WTC11 (cell line): ENCODE measurements around the gene FAM200A. TPM values are rescaled to one million over a fixed set of nuclear protein-coding genes. Genes with fewer than 3 reads are reported as not detected.

ENCODE experiments used
- ATAC-seq: fragments of 200-7000 bp; cut with Tn5 transposase; 2 replicates; pipeline ENCODE4 v1.10.0; 2021; ENCODE audit warnings: mild to moderate bottlenecking, moderate library complexity
- CTCF ChIA-PET: fragments of 300-600 bp; sonication (Branson Sonifier 250); formaldehyde crosslinking; loops from one replicate; lab custom pipeline; 2021; ENCODE audit warnings: antibody characterized with exemption; lab: Charles Lee
- POLR2A ChIA-PET: fragments of 350-600 bp; sonication (Branson Sonifier 250); formaldehyde crosslinking; loops from one replicate; lab custom pipeline; 2021; ENCODE audit warnings: antibody characterized with exemption; lab: Charles Lee
- DNase-seq: peaks from one replicate; pipeline ENCODE4 v3.0.0; 2021; ENCODE audit warnings: low spot score
- H3K27ac Mint-ChIP-seq: 2 replicates; pipeline ENCODE4 v1.8.0; 2021; ENCODE audit warnings: mixed read lengths
- H3K27me3 Mint-ChIP-seq: 2 replicates; pipeline ENCODE4 v1.8.0; 2021; ENCODE audit warnings: low read depth, mild to moderate bottlenecking, moderate library complexity, mixed read lengths
- H3K36me3 Mint-ChIP-seq: 2 replicates; pipeline ENCODE4 v1.8.0; 2021; ENCODE audit warnings: mixed read lengths
- H3K4me1 Mint-ChIP-seq: 2 replicates; pipeline ENCODE4 v1.8.0; 2022; ENCODE audit warnings: mixed read lengths
- H3K4me3 Mint-ChIP-seq: 2 replicates; pipeline ENCODE4 v1.8.0; 2021; ENCODE audit warnings: mild to moderate bottlenecking, moderate library complexity, mixed read lengths
- H3K9me3 Mint-ChIP-seq: 2 replicates; pipeline ENCODE4 v1.8.0; 2021; ENCODE audit warnings: mixed read lengths
- ARID4B ChIP-seq: sonication (generic); formaldehyde crosslinking; IDR thresholded peaks from 2 replicates; pipeline ENCODE4 v1.8.0; 2023; ENCODE audit warnings: missing genetic modification reagents, mild to moderate bottlenecking, borderline replicate concordance
- EMX1 ChIP-seq: fragments of 250-450 bp; sonication (Bioruptor Pico); IDR thresholded peaks from 2 replicates; pipeline ENCODE4 v1.8.0; 2021; ENCODE audit warnings: mild to moderate bottlenecking
- FOXJ3 ChIP-seq: sonication (generic); formaldehyde crosslinking; IDR thresholded peaks from 2 replicates; pipeline ENCODE4 v1.9.0; 2021; ENCODE audit warnings: missing genetic modification reagents, mild to moderate bottlenecking, borderline replicate concordance
- GRHL2 ChIP-seq: fragments of 250-450 bp; sonication (Bioruptor Pico); IDR thresholded peaks from 2 replicates; pipeline ENCODE4 v1.8.0; 2022; ENCODE audit warnings: mild to moderate bottlenecking, moderate library complexity; ENCODE audit not compliant: insufficient replicate concordance, severe bottlenecking
- GTF2I ChIP-seq: fragments of 250-450 bp; sonication (Bioruptor Pico); conservative IDR thresholded peaks from 2 replicates; pipeline ENCODE4 v1.4.0; 2021; ENCODE audit warnings: mild to moderate bottlenecking
- IRF1 ChIP-seq: sonication (generic); formaldehyde crosslinking; IDR thresholded peaks from 2 replicates; pipeline ENCODE4 v1.8.0; 2023; ENCODE audit warnings: missing genetic modification reagents
- NR2C2 ChIP-seq: sonication (generic); formaldehyde crosslinking; IDR thresholded peaks from 2 replicates; pipeline ENCODE4 v1.8.0; 2022; ENCODE audit warnings: mild to moderate bottlenecking, missing genetic modification reagents
- ZBTB21 ChIP-seq: sonication (generic); formaldehyde crosslinking; IDR thresholded peaks from 2 replicates; pipeline ENCODE4 v1.8.1; 2023; ENCODE audit warnings: mild to moderate bottlenecking, missing genetic modification reagents, borderline replicate concordance
- ZNF281 ChIP-seq: sonication (generic); formaldehyde crosslinking; IDR thresholded peaks from 2 replicates; pipeline ENCODE4 v1.8.0; 2023; ENCODE audit warnings: mild to moderate bottlenecking, missing genetic modification reagents
- ZNF317 ChIP-seq: sonication (generic); formaldehyde crosslinking; IDR thresholded peaks from 2 replicates; pipeline ENCODE4 v1.8.1; 2023; ENCODE audit warnings: low read depth, mild to moderate bottlenecking, moderate library complexity, missing genetic modification reagents, borderline replicate concordance
- ZNF416 ChIP-seq: fragments of 250-450 bp; sonication (Bioruptor Pico); IDR thresholded peaks from 2 replicates; pipeline ENCODE4 v1.9.0; 2021; ENCODE audit warnings: mild to moderate bottlenecking, inconsistent platforms
- ZSCAN18 ChIP-seq: fragments of 250-450 bp; sonication (Bioruptor Pico); IDR thresholded peaks from 2 replicates; pipeline ENCODE4 v2.1.2; 2022; ENCODE audit warnings: mild to moderate bottlenecking, moderate library complexity
- total RNA-seq: library from RNA; stranded (reverse); gene quantifications from 3 replicates; pipeline ENCODE4 v1.2.3, GENCODE V29; 2021
- TF ChIP-seq, protein P1 (sequence below): fragments of 250-450 bp; sonication (Bioruptor Pico); IDR thresholded peaks from 2 replicates; pipeline ENCODE4 v1.9.0; 2021; ENCODE audit warnings: mild to moderate bottlenecking
- TF ChIP-seq, protein P2 (sequence below): sonication (generic); formaldehyde crosslinking; IDR thresholded peaks from 2 replicates; pipeline ENCODE4 v1.8.0; 2022; ENCODE audit warnings: mild to moderate bottlenecking, missing genetic modification reagents
- TF ChIP-seq, protein P3 (sequence below): sonication (generic); formaldehyde crosslinking; IDR thresholded peaks from 2 replicates; pipeline ENCODE4 v1.8.1; 2023; ENCODE audit warnings: mild to moderate bottlenecking, missing genetic modification reagents

FAM200A gene
- total RNA-seq, 1 experiment from 2014 or later = 5.9 TPM

- no peak for TF ChIP-seq FOXJ3
- no peak for TF ChIP-seq ZNF416 (CRISPR knock-in tag)
- TF ChIP-seq ZNF317 (CRISPR knock-in tag) = no peak
- no peak for TF ChIP-seq EMX1 (CRISPR knock-in tag)
- no peak for TF ChIP-seq ZBTB21 (CRISPR knock-in tag)
- TF ChIP-seq, protein P1, sequence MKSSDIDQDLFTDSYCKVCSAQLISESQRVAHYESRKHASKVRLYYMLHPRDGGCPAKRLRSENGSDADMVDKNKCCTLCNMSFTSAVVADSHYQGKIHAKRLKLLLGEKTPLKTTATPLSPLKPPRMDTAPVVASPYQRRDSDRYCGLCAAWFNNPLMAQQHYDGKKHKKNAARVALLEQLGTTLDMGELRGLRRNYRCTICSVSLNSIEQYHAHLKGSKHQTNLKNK = no peak
- TF ChIP-seq IRF1 = no peak
- TF ChIP-seq, protein P2, sequence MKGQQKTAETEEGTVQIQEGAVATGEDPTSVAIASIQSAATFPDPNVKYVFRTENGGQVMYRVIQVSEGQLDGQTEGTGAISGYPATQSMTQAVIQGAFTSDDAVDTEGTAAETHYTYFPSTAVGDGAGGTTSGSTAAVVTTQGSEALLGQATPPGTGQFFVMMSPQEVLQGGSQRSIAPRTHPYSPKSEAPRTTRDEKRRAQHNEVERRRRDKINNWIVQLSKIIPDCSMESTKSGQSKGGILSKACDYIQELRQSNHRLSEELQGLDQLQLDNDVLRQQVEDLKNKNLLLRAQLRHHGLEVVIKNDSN (CRISPR knock-in tag) = no peak
- TF ChIP-seq ZNF281 = no peak
- TF ChIP-seq, protein P3, sequence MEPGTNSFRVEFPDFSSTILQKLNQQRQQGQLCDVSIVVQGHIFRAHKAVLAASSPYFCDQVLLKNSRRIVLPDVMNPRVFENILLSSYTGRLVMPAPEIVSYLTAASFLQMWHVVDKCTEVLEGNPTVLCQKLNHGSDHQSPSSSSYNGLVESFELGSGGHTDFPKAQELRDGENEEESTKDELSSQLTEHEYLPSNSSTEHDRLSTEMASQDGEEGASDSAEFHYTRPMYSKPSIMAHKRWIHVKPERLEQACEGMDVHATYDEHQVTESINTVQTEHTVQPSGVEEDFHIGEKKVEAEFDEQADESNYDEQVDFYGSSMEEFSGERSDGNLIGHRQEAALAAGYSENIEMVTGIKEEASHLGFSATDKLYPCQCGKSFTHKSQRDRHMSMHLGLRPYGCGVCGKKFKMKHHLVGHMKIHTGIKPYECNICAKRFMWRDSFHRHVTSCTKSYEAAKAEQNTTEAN (CRISPR knock-in tag) = no peak
- TF ChIP-seq ZSCAN18 (CRISPR knock-in tag) = no peak
- no peak for TF ChIP-seq GRHL2 (CRISPR knock-in tag)
- TF ChIP-seq NR2C2 (CRISPR knock-in tag) = no peak
- TF ChIP-seq ARID4B = no peak
- TF ChIP-seq GTF2I = no peak
- no peak overlapping the region for H3K4me3 Mint-ChIP-seq
- peaks cover 52% of the 10 kb centered on the region for H3K9me3 Mint-ChIP-seq
- DNase-seq = no peak
- ATAC-seq = no peak
- CTCF ChIA-PET = interaction anchor here (0.7 kb wide), 1 partner anchor 1648 kb away, joined by 5 read pairs; no protein-coding TSS in a partner anchor
- POLR2A ChIA-PET = interaction anchor here (0.7 kb wide), 1 partner anchor 265 kb away, joined by 10 read pairs; no protein-coding TSS in a partner anchor
- H3K27ac Mint-ChIP-seq = no peak overlapping the region
- no peaks in the 10 kb centered on the region for H3K4me1 Mint-ChIP-seq
- peaks cover 14% of the 10 kb centered on the region for H3K27me3 Mint-ChIP-seq
- H3K36me3 Mint-ChIP-seq = peaks cover 43% of the 10 kb centered on the region
These were observed 8.0 kb downstream of the FAM200A start for GRCh38 chr7:99543916-99544315.
